Measurements from ENCODE around the gene MFRP. TPM values are rescaled to one million over a fixed set of nuclear protein-coding genes. Genes with fewer than 3 reads are reported as not detected.
A peak's percentile ranks its signal among the peaks of the same experiment; 100 is the strongest.

Gene MFRP
- total and polyA plus RNA-seq, 9 of the 15 experiments (the other 6 are each of a cell fraction or from before 2014, with no cell fraction given) = not detected

DNA sequence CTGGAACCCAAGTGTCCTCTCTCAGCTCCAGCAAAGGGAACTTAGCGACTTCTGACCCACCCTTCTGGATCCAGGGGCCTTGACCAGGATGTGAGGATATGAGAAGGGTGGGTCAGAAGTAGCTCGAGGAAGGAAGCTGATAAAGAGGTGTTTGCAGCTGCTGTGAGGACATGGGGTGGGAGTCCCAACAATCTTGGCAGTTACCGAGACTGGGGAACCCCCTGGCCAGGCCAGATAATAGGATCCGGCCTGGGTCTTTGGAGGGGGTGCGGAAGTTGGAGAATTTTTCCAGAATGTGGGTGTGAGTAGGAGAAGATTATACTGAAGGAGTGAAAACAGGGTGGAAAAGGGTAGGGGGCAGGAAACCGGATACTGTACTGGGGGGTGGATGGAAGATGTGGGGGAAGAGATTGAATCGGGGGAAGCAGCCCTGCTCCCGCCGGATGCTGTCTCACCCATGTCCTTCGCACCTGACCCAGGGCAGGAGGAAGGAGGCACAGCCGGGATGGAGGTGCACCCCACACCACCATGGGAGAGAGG lies 26.7 kb downstream of the MFRP start (continued):
- no peak for TF ChIP-seq CSDE1 (IDR thresholded peaks at IDR 0.05)
- no peak for TF ChIP-seq ZNF551 (CRISPR knock-in tag; IDR thresholded peaks at IDR 0.05)
- no peak for TF ChIP-seq POLR3G (IDR thresholded peaks at IDR 0.05; ENCODE audit: extremely low read depth, insufficient read length, insufficient replicate concordance)
- TF ChIP-seq FOSL1 (tag; conservative IDR thresholded peaks at IDR 0.05) = no peak
- peak; percentile 46; the same call in 1 of the 2 replicates for TF ChIP-seq ZBTB40 (IDR thresholded peaks at IDR 0.05)
- TF ChIP-seq ZBTB40 (CRISPR knock-in tag; IDR thresholded peaks at IDR 0.05) = no peak
- no peak for TF ChIP-seq ZNF518B (CRISPR knock-in tag; IDR thresholded peaks at IDR 0.05)
- TF ChIP-seq HOXB6 (CRISPR knock-in tag; IDR thresholded peaks at IDR 0.05; ENCODE audit: borderline replicate concordance) = no peak
- no peak for TF ChIP-seq SAP30 (IDR thresholded peaks at IDR 0.05; ENCODE audit: borderline replicate concordance, insufficient read depth, low read depth, low read length, poor library complexity, severe bottlenecking)
- TF ChIP-seq NCOA4 (IDR thresholded peaks at IDR 0.05; ENCODE audit: partially characterized antibody) = no peak
- no peak for TF ChIP-seq CBX2 (IDR thresholded peaks at IDR 0.05; ENCODE audit: insufficient read depth, low read length, poor library complexity, severe bottlenecking)
- TF ChIP-seq DACH1 (IDR thresholded peaks at IDR 0.05; ENCODE audit: partially characterized antibody) = peak; percentile 21
- no peak for TF ChIP-seq KDM5B (IDR thresholded peaks at IDR 0.05; ENCODE audit: insufficient replicate concordance, low read depth, low read length)
- no peak for TF ChIP-seq ZNF175 (CRISPR knock-in tag; IDR thresholded peaks at IDR 0.05; ENCODE audit: low read depth)
- peak; percentile 86 for TF ChIP-seq ZNF134 (CRISPR knock-in tag; conservative IDR thresholded peaks at IDR 0.05)

Measured in K562 (cell line).